NK-92 (cell line): ENCODE measurements around the gene TJAP1.
A peak's percentile ranks its signal among the peaks of the same experiment; 100 is the strongest.

Experiments used
- DNase-seq: peaks from one replicate; lab custom pipeline; 2025; ENCODE audit not compliant: unreplicated experiment; lab: John Stamatoyannopoulos, UW

The TJAP1 gene

DNA sequence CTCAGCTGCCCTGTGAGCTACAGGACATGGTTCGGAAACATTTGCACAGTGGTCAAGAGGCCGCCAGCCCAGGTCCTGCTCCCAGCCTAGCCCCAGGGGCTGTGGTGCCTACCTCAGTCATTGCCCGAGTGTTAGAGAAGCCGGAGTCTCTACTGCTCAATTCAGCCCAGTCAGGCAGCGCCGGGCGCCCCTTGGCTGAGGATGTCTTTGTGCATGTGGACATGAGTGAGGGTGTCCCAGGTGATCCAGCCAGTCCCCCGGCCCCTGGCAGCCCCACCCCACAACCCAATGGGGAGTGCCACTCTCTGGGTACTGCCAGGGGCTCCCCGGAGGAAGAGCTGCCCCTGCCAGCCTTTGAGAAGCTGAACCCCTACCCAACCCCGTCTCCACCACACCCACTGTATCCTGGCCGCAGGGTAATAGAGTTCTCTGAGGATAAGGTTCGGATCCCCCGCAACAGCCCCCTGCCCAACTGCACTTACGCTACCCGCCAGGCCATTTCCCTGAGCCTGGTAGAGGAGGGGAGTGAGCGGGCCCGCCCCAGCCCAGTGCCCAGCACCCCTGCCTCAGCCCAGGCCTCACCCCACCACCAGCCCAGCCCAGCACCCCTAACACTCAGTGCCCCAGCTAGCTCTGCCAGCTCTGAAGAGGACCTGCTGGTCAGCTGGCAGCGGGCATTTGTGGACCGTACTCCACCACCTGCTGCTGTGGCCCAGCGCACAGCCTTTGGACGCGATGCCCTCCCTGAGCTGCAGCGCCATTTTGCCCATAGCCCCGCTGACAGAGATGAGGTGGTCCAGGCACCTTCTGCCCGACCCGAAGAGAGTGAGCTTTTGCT is 27.6 kb downstream of the TJAP1 start:
- no peak for DNase-seq

- DNase-seq: no peak
Measured at GRCh38 chr6:43505718-43506117, 28.3 kb downstream of the TJAP1 start.

- no peak for DNase-seq
Measured at GRCh38 chr6:43506171-43506570, 28.8 kb downstream of the TJAP1 start.

DNA sequence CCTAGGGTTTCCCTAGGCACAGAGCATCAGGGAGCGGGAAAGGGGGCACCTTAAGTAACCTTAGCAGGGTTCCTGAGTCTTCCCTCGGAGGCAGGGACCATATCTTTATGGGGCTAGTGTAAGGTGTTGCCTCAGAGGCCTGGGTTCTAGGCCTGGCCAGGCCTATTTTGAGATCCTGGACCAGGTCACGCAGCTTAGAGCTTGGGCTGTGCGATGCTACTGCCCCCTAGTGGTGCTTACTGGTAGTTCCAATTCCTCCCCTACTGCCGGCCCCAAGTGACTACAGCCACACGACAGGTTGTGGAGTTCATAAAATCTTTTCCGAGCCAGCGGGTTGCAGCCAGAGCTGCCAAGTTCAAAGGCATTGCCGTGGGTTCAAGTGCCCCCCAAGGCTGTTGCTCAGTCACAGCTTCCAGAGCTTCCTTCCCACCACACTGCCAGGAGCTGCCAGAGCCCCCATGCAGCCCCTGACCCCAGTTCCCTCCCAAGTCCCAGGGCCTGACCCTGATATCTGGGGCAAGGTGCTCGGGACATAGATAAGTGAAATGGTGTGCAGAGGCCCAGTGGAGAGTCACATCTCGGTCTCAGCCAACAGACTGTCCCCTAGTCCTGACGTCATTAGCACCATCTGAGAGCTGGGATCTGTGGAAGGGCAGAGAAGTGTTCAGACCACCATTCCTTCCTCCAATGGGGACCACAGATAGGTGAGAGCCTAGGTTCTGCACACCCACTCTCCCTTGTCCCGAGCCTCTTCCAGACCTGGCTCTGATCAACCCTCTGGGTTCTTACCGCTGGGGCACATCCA is 29.5 kb downstream of the TJAP1 start:
- no peak for DNase-seq

DNA sequence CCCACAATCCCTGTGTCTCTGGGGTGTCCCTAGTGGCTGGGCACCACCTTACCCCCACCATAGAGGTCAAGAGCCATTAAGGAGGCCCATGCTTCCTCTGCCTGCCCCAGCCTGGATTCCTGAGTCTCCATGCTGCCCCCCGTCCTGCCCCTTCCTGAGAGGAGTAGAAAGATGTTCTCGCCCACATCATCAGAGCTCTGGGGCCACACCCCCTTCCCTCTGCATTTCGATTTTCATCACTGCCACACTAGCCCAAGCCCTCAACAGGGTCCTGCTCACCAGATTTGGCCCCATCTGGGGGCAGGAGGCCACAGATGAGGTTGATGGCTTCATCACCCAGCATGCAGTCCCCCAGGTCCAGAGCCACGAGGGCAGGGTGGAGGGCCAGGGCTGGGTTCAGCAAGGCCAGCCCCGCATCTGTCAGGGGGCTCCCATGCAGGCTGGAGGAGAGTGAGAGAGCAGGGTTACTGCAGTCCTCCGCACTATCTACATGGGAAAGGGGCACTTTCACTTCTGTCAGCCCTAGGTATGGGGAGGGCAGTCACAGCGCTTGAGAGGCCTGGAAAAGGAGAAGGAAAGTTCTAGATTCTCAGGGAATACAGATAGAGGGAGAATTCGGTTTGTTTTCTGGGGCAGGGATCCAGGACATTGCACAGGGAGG is 31.2 kb downstream of the TJAP1 start:
- no peak for DNase-seq

DNA sequence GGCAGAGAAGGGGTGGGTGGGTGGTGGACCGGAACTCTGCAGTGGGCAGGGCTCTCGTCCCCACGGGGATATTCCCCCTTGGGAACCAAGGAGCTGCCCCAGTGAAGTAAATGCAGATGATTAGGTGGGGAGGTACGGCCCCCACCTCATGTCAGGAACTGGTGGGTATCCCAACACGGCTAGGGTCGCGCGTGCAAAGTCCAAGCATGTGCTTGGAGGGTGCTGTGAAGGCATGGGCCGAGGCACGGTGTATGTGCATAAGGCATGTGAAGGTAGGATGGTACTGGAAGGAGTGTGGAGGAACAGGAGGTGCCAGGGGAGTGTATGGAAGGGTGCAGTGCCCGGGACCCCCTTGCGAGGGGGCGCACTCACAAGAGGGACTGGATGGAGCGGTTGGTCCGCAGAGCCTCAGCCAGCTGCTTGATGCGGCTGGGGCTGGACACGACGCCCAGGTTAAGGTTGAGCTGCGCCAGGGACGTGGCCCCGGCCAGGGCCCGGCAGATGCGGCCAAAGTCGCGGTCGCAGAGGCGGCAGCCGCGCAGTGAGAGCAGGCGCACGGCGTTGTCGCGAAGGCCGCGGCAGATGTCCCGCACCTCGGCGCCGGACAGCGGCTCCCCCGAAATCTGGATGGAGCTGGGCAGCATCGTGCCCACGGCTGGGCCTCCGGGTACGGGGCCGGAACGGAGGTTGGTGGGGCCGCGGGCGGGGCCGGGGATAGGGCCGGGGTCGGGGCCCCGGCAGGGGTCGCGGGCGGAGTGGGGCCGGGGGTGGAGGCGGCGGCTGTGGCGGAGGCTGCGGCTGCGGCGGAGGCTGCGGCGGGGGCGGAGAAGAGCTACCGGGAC is 32.0 kb downstream of the TJAP1 start:
- DNase-seq: no peak

GRCh38 chr6:43509984-43510826 is 32.8 kb downstream of the TJAP1 start, which contains the start of gene LRRC73:
Gene LRRC73, minus strand, starts transcription at chr6:43510346. Its CDS starts 561 bp downstream, at chr6:43509785.
- DNase-seq: no peak

DNA sequence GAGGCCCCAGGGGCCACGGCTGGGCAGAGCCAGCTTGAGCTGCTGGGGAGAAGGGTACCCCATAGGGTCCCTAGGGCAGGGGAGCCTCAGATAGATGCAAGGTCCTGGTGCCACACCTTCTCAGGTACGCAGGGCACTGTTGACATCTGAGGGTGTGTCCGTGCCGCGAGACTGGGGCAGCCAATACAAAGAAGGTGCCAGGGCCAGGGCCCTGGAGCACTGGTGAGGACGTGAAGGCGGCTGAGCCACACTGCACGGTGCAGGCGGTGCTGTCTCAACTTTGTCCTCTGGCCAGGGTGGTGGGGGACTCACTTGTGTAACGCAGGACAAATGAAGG is 33.4 kb downstream of the TJAP1 start:
- no peak for DNase-seq

- no peak for DNase-seq
Measured at GRCh38 chr6:43511824-43512415, 34.5 kb downstream of the TJAP1 start.

DNA sequence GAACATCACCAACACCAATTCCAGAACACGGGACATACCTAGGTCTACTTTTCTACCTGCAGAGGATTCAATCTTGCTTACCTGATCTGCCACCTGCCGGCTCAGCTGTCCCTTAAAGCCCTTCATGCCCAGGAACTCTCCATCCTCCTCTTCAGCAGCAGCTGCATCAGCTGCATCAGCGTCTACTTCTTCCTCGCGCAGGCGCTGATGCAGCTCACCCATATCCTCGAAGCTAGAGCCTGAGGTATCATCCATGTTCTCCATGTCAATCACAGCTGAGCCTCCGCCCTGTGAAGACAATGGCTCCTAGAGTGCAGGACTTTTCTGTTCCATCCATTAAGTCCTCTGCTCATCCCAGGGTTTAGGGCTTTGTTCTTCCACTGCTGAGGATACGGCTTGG is 38.4 kb downstream of the TJAP1 start:
- no peak for DNase-seq

DNA sequence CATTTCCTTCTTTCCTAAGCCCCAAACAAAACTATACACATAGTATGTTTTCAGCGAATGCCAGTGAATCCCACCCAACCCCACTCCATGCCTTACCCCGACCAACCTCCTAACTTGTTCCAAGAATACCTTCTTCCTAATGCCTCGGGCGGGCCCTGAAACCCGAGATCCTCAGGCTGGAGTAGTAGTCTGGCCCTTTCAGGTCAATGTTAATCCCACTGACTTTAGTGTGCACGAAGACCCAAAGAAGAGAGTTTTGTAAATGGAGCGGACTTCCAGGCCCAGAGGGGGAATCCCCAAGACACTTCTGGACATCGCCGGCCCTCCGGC is 39.0 kb downstream of the TJAP1 start:
- no peak for DNase-seq

- peak; percentile 74 for DNase-seq
Measured at GRCh38 chr6:43516697-43517504, 39.5 kb downstream of the TJAP1 start, which contains the start of the genes POLR1C and YIPF3. Gene POLR1C, plus strand, starts transcription at chr6:43517089. Its CDS starts 21 bp downstream, at chr6:43517110. Gene YIPF3, minus strand, starts transcription at chr6:43516926. Its CDS starts 119 bp downstream, at chr6:43516807.

GRCh38 chr6:43517505-43518357 is 40.4 kb downstream of the TJAP1 start:
- DNase-seq: no peak

GRCh38 chr6:43520097-43520496 is 42.7 kb downstream of the TJAP1 start:
- DNase-seq: no peak

DNA sequence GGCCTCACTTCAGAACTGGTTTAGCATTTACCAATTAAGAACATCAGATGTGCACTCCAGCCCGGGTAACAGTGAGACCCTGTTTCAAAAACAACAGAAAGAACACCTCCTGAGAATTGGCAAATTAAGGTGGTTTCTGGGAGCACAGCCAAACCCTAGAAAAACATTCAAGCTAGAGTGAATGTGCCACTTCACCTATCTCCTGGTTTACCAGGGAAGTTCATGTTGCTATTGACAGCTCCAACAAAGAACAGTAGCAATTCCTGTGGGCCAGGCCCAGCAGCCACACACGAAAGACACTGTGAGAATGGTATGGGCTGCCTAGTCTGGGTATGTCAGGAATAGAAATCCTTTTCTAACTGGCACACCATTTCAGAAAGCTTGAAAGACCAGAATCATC is 44.5 kb downstream of the TJAP1 start:
- no peak for DNase-seq

DNA sequence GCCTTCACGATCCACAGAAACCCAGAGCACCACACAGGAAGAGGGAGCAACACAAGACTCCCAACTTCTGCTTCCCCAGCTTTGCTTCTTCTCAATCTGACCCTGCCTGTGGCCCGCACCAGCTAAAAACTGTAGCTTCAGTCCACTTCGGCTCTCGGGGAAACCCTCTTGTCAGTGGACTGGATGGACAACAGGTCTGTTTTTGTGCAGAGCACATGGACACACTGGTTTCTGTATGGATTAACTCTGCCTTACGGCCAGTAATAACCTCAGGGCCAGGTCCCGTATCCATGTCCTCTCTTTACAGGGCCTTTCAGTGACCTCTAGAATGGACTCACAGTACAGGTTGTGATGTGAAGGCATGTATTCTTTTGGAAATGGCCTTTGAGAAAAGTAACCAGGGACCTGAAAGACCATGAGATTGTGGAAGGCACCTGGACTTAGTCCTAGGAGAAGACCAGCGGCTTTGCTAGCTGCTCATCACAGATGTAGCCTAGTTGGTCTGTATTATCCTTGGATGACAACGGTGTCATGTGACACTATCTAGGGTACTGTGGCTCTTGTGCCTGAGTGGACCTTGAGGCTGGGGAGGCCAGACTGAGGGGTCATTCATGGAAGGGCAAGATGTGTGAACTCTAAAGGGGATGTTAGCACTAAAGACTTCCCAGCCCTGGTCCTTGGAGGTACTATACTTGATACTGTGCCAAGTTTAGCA is 45.3 kb downstream of the TJAP1 start:
- no peak for DNase-seq

DNA sequence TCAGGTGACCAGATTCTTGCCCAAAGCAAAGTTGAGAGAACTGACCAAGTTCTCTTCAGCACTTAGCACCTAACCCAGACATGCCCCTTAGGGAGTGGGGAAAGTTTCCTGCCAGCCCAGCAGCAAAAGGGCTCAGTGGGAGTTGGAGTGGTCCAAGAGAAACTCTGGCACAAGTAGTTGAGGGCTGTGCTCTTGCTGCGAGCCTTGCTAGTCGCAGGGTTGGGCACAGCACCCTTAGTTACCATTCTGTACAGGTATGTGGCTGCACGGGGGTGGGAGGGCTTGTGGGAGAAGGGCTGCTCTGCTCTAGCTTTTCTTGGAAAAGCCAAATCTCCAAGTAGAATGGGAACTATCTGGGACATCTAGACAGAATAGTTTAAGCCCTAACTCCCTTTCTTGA is 45.9 kb downstream of the TJAP1 start:
- DNase-seq: no peak
